SU-DHL-6 (cell line): ENCODE measurements around the gene ARSA.

Source experiments
- H2AFZ ChIP-seq: fragments of 200-600 bp; sonication (generic); 2 replicates; pipeline ENCODE4 v1.6.1; 2014; ENCODE audit warnings: low read depth, mild to moderate bottlenecking, moderate library complexity, mixed read lengths, antibody characterized with exemption, low read length; ENCODE audit not compliant: severe bottlenecking
- H3F3A ChIP-seq: fragments of 200-600 bp; shearing (Covaris generic); 2 replicates; pipeline ENCODE4 v1.6.0; 2016; ENCODE audit warnings: antibody characterized with exemption, mild to moderate bottlenecking; ENCODE audit not compliant: insufficient read depth
- H3K27ac ChIP-seq: fragments of 200-600 bp; sonication (generic); 2 replicates; pipeline ENCODE4 v1.5.1; 2016; ENCODE audit warnings: low read depth, mild to moderate bottlenecking, low read length, moderate library complexity, mixed read lengths
- H3K27me3 ChIP-seq: fragments of 200-600 bp; sonication (generic), shearing (Covaris generic); 2 replicates; pipeline ENCODE4 v1.6.0; 2014; ENCODE audit warnings: mild to moderate bottlenecking, low read length
- H3K36me3 ChIP-seq: fragments of 200-600 bp; sonication (generic); 2 replicates; pipeline ENCODE4 v1.6.1; 2014; ENCODE audit warnings: mild to moderate bottlenecking, low read length, mixed read lengths
- H3K4me2 ChIP-seq: fragments of 300-600, 200-600 bp; shearing (Covaris generic), sonication (generic); 2 replicates; pipeline ENCODE4 v1.6.0; 2014; ENCODE audit warnings: low read length, low read depth, mild to moderate bottlenecking; ENCODE audit not compliant: poor library complexity, severe bottlenecking
- H3K4me3 ChIP-seq: fragments of 200-600 bp; sonication (generic); 2 replicates; pipeline ENCODE4 v1.5.1; 2014; ENCODE audit warnings: antibody characterized with exemption, low read length, mild to moderate bottlenecking, mixed read lengths; ENCODE audit not compliant: insufficient read depth, poor library complexity, severe bottlenecking
- H3K79me2 ChIP-seq: fragments of 200-600 bp; sonication (generic); 2 replicates; pipeline ENCODE4 v1.6.1; 2014; ENCODE audit warnings: mild to moderate bottlenecking, low read length, moderate library complexity; ENCODE audit not compliant: insufficient read depth
- H3K9ac ChIP-seq: fragments of 200-600 bp; sonication (generic); 2 replicates; pipeline ENCODE4 v1.7.0; 2014; ENCODE audit warnings: mild to moderate bottlenecking, low read length
- H3K9me2 ChIP-seq: fragments of 200-600 bp; sonication (generic); replicated peaks from 2 replicates; pipeline ENCODE4 v1.6.1; 2014; ENCODE audit warnings: low read length; ENCODE audit not compliant: insufficient read depth
- H3K9me3 ChIP-seq: fragments of 200-600 bp; sonication (generic); 2 replicates; pipeline ENCODE4 v1.6.1; 2014; ENCODE audit warnings: low read length, mixed read lengths; ENCODE audit not compliant: insufficient read depth
- H4K20me1 ChIP-seq: fragments of 200-600 bp; sonication (generic); 2 replicates; pipeline ENCODE4 v1.6.1; 2014; ENCODE audit warnings: low read depth, mild to moderate bottlenecking, antibody characterized with exemption, low read length, moderate library complexity, mixed read lengths
- EZH2phosphoT487 ChIP-seq: fragments of 200-600 bp; sonication (generic), shearing (Covaris generic); conservative IDR thresholded peaks from 2 replicates; pipeline ENCODE4 v1.6.1; 2018; ENCODE audit warnings: mild to moderate bottlenecking, antibody characterized with exemption, low read length, moderate library complexity, mixed read lengths
- TF ChIP-seq, protein P1 (sequence below): fragments of 200-600 bp; sonication (generic); IDR thresholded peaks from one replicate; pipeline ENCODE4 v1.5.1; 2017; ENCODE audit warnings: antibody characterized with exemption, mild to moderate bottlenecking, low read length, moderate library complexity; ENCODE audit not compliant: insufficient read depth, poor library complexity, severe bottlenecking

The ARSA gene

GRCh38 chr22:50673231-50674129 is 45.5 kb upstream of the ARSA start:
- Histone ChIP-seq H3K79me2 (no peaks in the 10 kb centered on the region), H3K9me3 (no peaks in the 10 kb centered on the region), H3K36me3 (no peaks in the 10 kb centered on the region), H3F3A (no peaks in the 10 kb centered on the region), H3K4me3 (no peak overlapping the region), H3K9ac (no peak overlapping the region), H2AFZ (no peak overlapping the region), H3K4me2 (no peak overlapping the region), H3K9me2 (no peaks in the 10 kb centered on the region), H4K20me1 (no peaks in the 10 kb centered on the region), H3K27ac (no peak overlapping the region), H3K27me3 (no peaks in the 10 kb centered on the region; the same call in 1 of the 2 replicates)
- no peak for TF ChIP-seq EZH2phosphoT487
- TF ChIP-seq, protein P1, sequence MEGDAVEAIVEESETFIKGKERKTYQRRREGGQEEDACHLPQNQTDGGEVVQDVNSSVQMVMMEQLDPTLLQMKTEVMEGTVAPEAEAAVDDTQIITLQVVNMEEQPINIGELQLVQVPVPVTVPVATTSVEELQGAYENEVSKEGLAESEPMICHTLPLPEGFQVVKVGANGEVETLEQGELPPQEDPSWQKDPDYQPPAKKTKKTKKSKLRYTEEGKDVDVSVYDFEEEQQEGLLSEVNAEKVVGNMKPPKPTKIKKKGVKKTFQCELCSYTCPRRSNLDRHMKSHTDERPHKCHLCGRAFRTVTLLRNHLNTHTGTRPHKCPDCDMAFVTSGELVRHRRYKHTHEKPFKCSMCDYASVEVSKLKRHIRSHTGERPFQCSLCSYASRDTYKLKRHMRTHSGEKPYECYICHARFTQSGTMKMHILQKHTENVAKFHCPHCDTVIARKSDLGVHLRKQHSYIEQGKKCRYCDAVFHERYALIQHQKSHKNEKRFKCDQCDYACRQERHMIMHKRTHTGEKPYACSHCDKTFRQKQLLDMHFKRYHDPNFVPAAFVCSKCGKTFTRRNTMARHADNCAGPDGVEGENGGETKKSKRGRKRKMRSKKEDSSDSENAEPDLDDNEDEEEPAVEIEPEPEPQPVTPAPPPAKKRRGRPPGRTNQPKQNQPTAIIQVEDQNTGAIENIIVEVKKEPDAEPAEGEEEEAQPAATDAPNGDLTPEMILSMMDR, result no peak

- TF ChIP-seq, protein P1, result no peak
- TF ChIP-seq EZH2phosphoT487, result no peak
- H3K27ac ChIP-seq, result no peak within 1 kb of the TSS
- no peaks in the 10 kb centered on the region for H3K9me2 ChIP-seq
- no peak within 1 kb of the TSS for H3K9ac ChIP-seq
- no peaks in the 10 kb centered on the region for H3K9me3 ChIP-seq
- H3K36me3 ChIP-seq, result no peaks in the 10 kb centered on the region
- H3K4me2 ChIP-seq, result no peak within 1 kb of the TSS
- H4K20me1 ChIP-seq, result no peaks in the 10 kb centered on the region
- no peaks in the 10 kb centered on the region for H3K79me2 ChIP-seq
- no peak within 1 kb of the TSS for H2AFZ ChIP-seq
- H3K4me3 ChIP-seq, result no peak within 1 kb of the TSS
- no peaks in the 10 kb centered on the region for H3F3A ChIP-seq
- H3K27me3 ChIP-seq, result no peaks in the 10 kb centered on the region; the same call in 1 of the 2 replicates
Observed at GRCh38 chr22:50672471-50673230, 44.7 kb upstream of the ARSA start, which contains the start of gene SHANK3. Gene SHANK3, plus strand, starts transcription at chr22:50672823.

DNA sequence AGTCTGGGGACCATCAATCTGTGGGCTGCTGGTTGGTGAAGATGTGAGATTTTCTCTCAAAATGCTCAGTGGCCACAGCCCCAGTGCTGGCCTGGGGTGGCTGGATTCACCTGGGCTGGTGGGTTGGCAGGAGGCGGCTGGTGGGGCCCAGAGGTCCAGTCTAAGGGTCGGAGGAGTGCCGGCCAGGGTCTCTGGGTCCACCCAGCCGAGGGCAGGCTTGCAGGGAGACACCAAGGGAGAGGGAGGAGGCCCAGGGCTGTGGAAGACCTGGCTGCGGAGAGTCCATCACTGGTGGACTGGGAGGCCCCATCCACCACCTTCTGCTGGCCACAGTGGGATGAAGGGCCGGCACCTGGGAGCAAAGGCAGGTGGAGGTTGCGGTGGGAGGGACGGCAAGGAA is 44.1 kb upstream of the ARSA start:
- Histone ChIP-seq H3K9me2 (no peaks in the 10 kb centered on the region), H3K27ac (no peak overlapping the region), H3K36me3 (no peaks in the 10 kb centered on the region), H4K20me1 (no peaks in the 10 kb centered on the region), H3K27me3 (no peaks in the 10 kb centered on the region; the same call in 1 of the 2 replicates), H2AFZ (no peak overlapping the region), H3F3A (no peaks in the 10 kb centered on the region), H3K79me2 (no peaks in the 10 kb centered on the region), H3K9ac (no peak overlapping the region), H3K4me2 (no peak overlapping the region), H3K4me3 (no peak overlapping the region), H3K9me3 (no peaks in the 10 kb centered on the region)
- TF ChIP-seq, protein P1, result no peak
- TF ChIP-seq EZH2phosphoT487, result no peak
